ENCODE results near the gene CMC4.

Gene CMC4

GRCh38 chrX:155052738-155053498, 18.0 kb downstream of the CMC4 start:
- no peak for DNase-seq

GRCh38 chrX:155048977-155049619, 21.8 kb downstream of the CMC4 start:
- peak; percentile 30 for DNase-seq

- no peak for DNase-seq
Measured at GRCh38 chrX:155046811-155047528, 24.0 kb downstream of the CMC4 start.

GRCh38 chrX:155046129-155046810, 24.7 kb downstream of the CMC4 start:
- DNase-seq, result no peak

GRCh38 chrX:155035688-155036087, 35.2 kb downstream of the CMC4 start:
- no peak for DNase-seq

GRCh38 chrX:155031657-155032056, 39.3 kb downstream of the CMC4 start:
- DNase-seq, result no peak

GRCh38 chrX:155028877-155029291, 42.1 kb downstream of the CMC4 start:
- no peak for DNase-seq

- no peak for DNase-seq
Measured at GRCh38 chrX:155028129-155028528, 42.8 kb downstream of the CMC4 start.

- no peak for DNase-seq
Measured at GRCh38 chrX:155027509-155028066, 43.3 kb downstream of the CMC4 start.

- peak; percentile 88 for DNase-seq
Measured at GRCh38 chrX:155026727-155027508, 44.0 kb downstream of the CMC4 start, which contains the start of gene FUNDC2. Gene FUNDC2, plus strand, starts transcription at chrX:155026844. Its CDS starts 95 bp downstream, at chrX:155026939.

GRCh38 chrX:155026420-155026726, 44.6 kb downstream of the CMC4 start:
- no peak for DNase-seq

GRCh38 chrX:155023907-155024833, 46.8 kb downstream of the CMC4 start:
- DNase-seq, result no peak

GRCh38 chrX:155022585-155022984, 48.4 kb downstream of the CMC4 start, which contains the start of gene F8:
Gene F8, minus strand, starts transcription at chrX:155022723. Its CDS starts 171 bp downstream, at chrX:155022552.
- DNase-seq, result no peak

- no peak for DNase-seq
Measured at GRCh38 chrX:155020591-155020990, 50.3 kb downstream of the CMC4 start.
